OCI-LY7 (cell line): ENCODE results near the gene GALNTL6. TPM values are rescaled to one million over a fixed set of nuclear protein-coding genes. Genes with fewer than 3 reads are reported as not detected.

ENCODE experiments used
- BruUV-seq: library from RNA; stranded (reverse); fragments of 400-500 nt; replicated peaks from 2 replicates; lab custom pipeline; 2021; lab: Mats Ljungman, UMichigan
- CTCF ChIA-PET: fragments of 300-600 bp; sonication (Branson Sonifier 250); formaldehyde crosslinking; loops from one replicate; lab custom pipeline; 2022; ENCODE audit warnings: antibody characterized with exemption; ENCODE audit not compliant: unreplicated experiment; lab: Charles Lee
- POLR2A ChIA-PET: fragments of 300-600 bp; sonication (Branson Sonifier 250); formaldehyde crosslinking; loops from one replicate; lab custom pipeline; 2022; ENCODE audit warnings: antibody characterized with exemption; lab: Charles Lee
- DNase-seq: peaks from one replicate; pipeline ENCODE4 v3.0.0-alpha.2; 2015; ENCODE audit warnings: low spot score
- H2AFZ ChIP-seq: fragments of 200-600 bp; sonication (generic), shearing (Covaris generic); 2 replicates; pipeline ENCODE4 v1.6.1; 2014; ENCODE audit warnings: mild to moderate bottlenecking, antibody characterized with exemption, low read length, moderate library complexity
- H3K27ac ChIP-seq: fragments of 200-600 bp; sonication (generic); 2 replicates; pipeline ENCODE4 v1.5.1; 2014; ENCODE audit warnings: mixed run types, low read depth, mild to moderate bottlenecking, moderate library complexity, low read length, inconsistent platforms; ENCODE audit not compliant: poor library complexity, severe bottlenecking
- H3K36me3 ChIP-seq: fragments of 200-600 bp; sonication (generic); 2 replicates; pipeline ENCODE4 v1.6.1; 2014; ENCODE audit warnings: mild to moderate bottlenecking, antibody characterized with exemption, low read length, moderate library complexity, mixed read lengths; ENCODE audit not compliant: insufficient read depth
- H3K4me1 ChIP-seq: fragments of 200-600 bp; sonication (generic); 2 replicates; pipeline ENCODE4 v1.5.1; 2014; ENCODE audit warnings: mild to moderate bottlenecking, low read length; ENCODE audit not compliant: insufficient read depth, poor library complexity, severe bottlenecking
- H3K4me2 ChIP-seq: fragments of 200-600 bp; sonication (generic); 2 replicates; pipeline ENCODE4 v1.6.1; 2014; ENCODE audit warnings: mild to moderate bottlenecking, low read length
- H3K4me3 ChIP-seq: fragments of 200-600 bp; sonication (generic); 2 replicates; pipeline ENCODE4 v1.5.1; 2014; ENCODE audit warnings: mild to moderate bottlenecking, low read depth, low read length; ENCODE audit not compliant: poor library complexity, severe bottlenecking
- H3K79me2 ChIP-seq: fragments of 200-600 bp; sonication (generic); 2 replicates; pipeline ENCODE4 v1.6.1; 2016; ENCODE audit warnings: low read depth, mild to moderate bottlenecking, low read length, moderate library complexity, mixed read lengths; ENCODE audit not compliant: insufficient read depth
- H3K9me2 ChIP-seq: fragments of 200-600 bp; sonication (generic); 2 replicates; pipeline ENCODE4 v1.6.1; 2016; ENCODE audit warnings: mild to moderate bottlenecking, low read length, mixed read lengths; ENCODE audit not compliant: insufficient read depth
- H3K9me3 ChIP-seq: fragments of 200-600 bp; sonication (generic); 2 replicates; pipeline ENCODE4 v1.6.1; 2014; ENCODE audit warnings: mild to moderate bottlenecking, mixed run types, low read length, mixed read lengths
- H4K20me1 ChIP-seq: fragments of 200-600 bp; sonication (generic); 2 replicates; pipeline ENCODE4 v1.6.1; 2014; ENCODE audit warnings: mild to moderate bottlenecking, antibody characterized with exemption, low read length, moderate library complexity, mixed read lengths; ENCODE audit not compliant: insufficient read depth
- CTCF ChIP-seq: fragments of 200-600 bp; sonication (generic); conservative IDR thresholded peaks from 2 replicates; pipeline ENCODE4 v1.5.1; 2014; ENCODE audit warnings: mild to moderate bottlenecking, antibody characterized with exemption, low read length, moderate library complexity, mixed read lengths
- EZH2phosphoT487 ChIP-seq: fragments of 200-600 bp; sonication (generic); IDR thresholded peaks from 2 replicates; pipeline ENCODE4 v1.6.1; 2018; ENCODE audit warnings: low read depth, borderline replicate concordance, mild to moderate bottlenecking, mixed run types, antibody characterized with exemption, low read length, moderate library complexity, mixed read lengths
- intact Hi-C: fragments of 100-400 bp; cut with micrococcal nuclease; formaldehyde crosslinking; loops from one replicate; pipeline ENCODE4 v1.10.0; 2022; ENCODE audit not compliant: unreplicated experiment
- total RNA-seq, 2 experiments: library from RNA; depleted of rRNA in 1 of 2; stranded (reverse); fragments of >200 nt in 1 of 2; shearing (Covaris generic) in 1 of 2; gene quantifications; 2 replicates each; pipeline ENCODE4 v1.2.3, GENCODE V29; 2014 to 2022

Gene GALNTL6
- total RNA-seq, 2 experiments from 2014 or later: not detected

- Histone ChIP-seq H3K36me3 (no peaks in the 10 kb centered on the region), H3K9me3 (no peaks in the 10 kb centered on the region), H3K9me2 (no peaks in the 10 kb centered on the region), H3K4me1 (no peaks in the 10 kb centered on the region), H3K4me3 (no peak overlapping the region), H3K27ac (no peak overlapping the region), H3K79me2 (no peaks in the 10 kb centered on the region), H3K4me2 (no peak overlapping the region), H2AFZ (no peak overlapping the region), H4K20me1 (no peaks in the 10 kb centered on the region)
- DNase-seq: no peak
- BruUV-seq: no TSS peak
- TF ChIP-seq EZH2phosphoT487 (no peak), CTCF (no peak)
- POLR2A ChIA-PET: no interaction called here
- CTCF ChIA-PET: no interaction called here
- intact Hi-C loops: no loop called here
These were observed 166.3 kb downstream of the GALNTL6 start for GRCh38 chr4:171979461-171979860.

DNA sequence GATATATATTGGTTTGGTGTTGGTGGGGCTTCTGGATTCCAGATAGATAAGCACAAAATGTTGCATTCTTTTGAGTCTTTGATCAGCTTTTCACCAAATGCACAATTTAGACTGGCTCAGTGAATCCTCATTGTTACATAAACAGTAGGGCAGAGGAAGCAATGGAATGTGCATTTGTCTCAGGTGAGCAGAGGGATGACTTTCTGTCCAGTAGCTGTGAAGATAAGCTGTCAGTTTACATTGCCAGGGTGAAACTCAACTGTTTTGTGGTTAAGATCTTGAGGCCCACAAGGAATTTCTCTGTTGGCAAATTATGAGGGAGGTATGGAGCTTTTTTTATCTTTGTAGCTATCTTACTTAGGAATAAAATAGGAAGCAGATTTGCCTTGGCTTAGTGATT lies 168.0 kb downstream of the GALNTL6 start:
- Histone ChIP-seq H3K4me3 (no peak overlapping the region), H3K27ac (no peak overlapping the region), H2AFZ (no peak overlapping the region), H3K9me3 (no peaks in the 10 kb centered on the region), H3K4me1 (no peaks in the 10 kb centered on the region), H3K79me2 (no peaks in the 10 kb centered on the region), H4K20me1 (no peaks in the 10 kb centered on the region), H3K4me2 (no peak overlapping the region), H3K9me2 (no peaks in the 10 kb centered on the region), H3K36me3 (no peaks in the 10 kb centered on the region)
- POLR2A ChIA-PET: interaction anchor here (0.7 kb wide), 1 partner anchor 1828 kb away, joined by 3 read pairs; no protein-coding TSS in a partner anchor
- CTCF ChIA-PET: no interaction called here
- no peak for DNase-seq
- TF ChIP-seq CTCF: no peak
- TF ChIP-seq EZH2phosphoT487: no peak
- intact Hi-C loops: no loop called here
- no TSS peak for BruUV-seq

DNA sequence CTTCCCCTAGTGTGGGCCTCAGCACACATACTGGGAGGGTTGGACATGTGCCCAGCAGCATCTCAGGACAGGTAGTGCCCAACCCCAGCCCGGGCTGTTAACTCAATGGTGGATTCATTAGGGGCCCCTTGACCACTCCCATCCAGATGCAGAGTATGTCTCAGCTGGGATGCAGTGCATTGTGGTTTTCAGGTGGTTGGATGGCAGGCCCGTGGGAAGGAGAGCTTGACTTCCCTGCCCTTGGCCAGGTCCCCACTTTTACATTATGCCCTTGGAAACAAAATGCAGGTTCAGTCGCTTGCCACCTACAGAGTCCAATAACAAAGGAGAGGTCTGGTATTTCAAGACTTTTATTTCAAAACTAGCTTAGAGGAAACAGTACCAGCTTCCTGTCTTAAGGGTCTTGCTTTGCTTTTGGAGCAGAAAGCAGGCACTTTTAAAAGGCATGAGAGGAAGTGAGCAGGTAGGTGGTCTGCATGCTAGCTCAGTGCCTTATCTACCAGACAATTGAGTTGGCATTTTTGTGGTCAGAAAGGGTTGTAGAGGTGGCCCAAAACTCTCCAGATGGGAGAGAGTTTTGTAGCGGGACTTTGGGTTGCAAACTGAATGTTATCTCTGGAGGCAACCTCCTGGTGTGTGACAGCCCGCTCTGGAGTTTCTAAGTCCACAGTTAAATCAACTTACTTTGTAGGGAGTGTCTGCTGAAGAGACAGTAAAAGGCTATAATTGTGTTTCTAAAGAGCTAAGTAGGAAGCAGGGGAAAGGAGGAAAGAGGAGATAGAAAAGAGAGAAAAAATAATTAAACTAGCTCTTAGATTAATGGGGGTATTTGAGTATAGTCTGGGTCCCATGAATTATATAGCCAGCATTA lies 171.0 kb downstream of the GALNTL6 start:
- CTCF ChIA-PET: no interaction called here
- H3K9me3 ChIP-seq: no peaks in the 10 kb centered on the region
- no peaks in the 10 kb centered on the region for H3K4me1 ChIP-seq
- H4K20me1 ChIP-seq: no peaks in the 10 kb centered on the region
- no peak for DNase-seq
- no peaks in the 10 kb centered on the region for H3K9me2 ChIP-seq
- TF ChIP-seq EZH2phosphoT487: no peak
- TF ChIP-seq CTCF: no peak
- H3K4me2 ChIP-seq: no peak overlapping the region
- intact Hi-C loops: no loop called here
- no peak overlapping the region for H3K27ac ChIP-seq
- no peaks in the 10 kb centered on the region for H3K36me3 ChIP-seq
- H3K4me3 ChIP-seq: no peak overlapping the region
- POLR2A ChIA-PET: no interaction called here
- BruUV-seq: no TSS peak
- H2AFZ ChIP-seq: no peak overlapping the region
- no peaks in the 10 kb centered on the region for H3K79me2 ChIP-seq
